ENCODE results near the gene BACH2.
"Not testable (repeated sequence)": the region's sequence is repeated elsewhere in the genome, so short reads cannot be mapped to it uniquely, and the experiment has no call there.

BACH2 gene

GRCh38 chr6:90119618-90120017 lies 177.0 kb downstream of the BACH2 start:
- DNase-seq: no peak

- no peak for DNase-seq
Observed at GRCh38 chr6:90118581-90118980, 178.1 kb downstream of the BACH2 start.

GRCh38 chr6:90118069-90118468 lies 178.6 kb downstream of the BACH2 start:
- DNase-seq: no peak

GRCh38 chr6:90116126-90116525 lies 180.5 kb downstream of the BACH2 start:
- DNase-seq: not testable (repeated sequence)

GRCh38 chr6:90113389-90113788 lies 183.3 kb downstream of the BACH2 start:
- no peak for DNase-seq

- DNase-seq: no peak
Observed at GRCh38 chr6:90111387-90111786, 185.3 kb downstream of the BACH2 start.

GRCh38 chr6:90110971-90111370 lies 185.7 kb downstream of the BACH2 start:
- no peak for DNase-seq

GRCh38 chr6:90109141-90109540 lies 187.5 kb downstream of the BACH2 start:
- no peak for DNase-seq

- no peak for DNase-seq
Observed at GRCh38 chr6:90107771-90108282, 188.8 kb downstream of the BACH2 start.

- no peak for DNase-seq
Observed at GRCh38 chr6:90107371-90107770, 189.3 kb downstream of the BACH2 start.

- DNase-seq: no peak
Observed at GRCh38 chr6:90106449-90106848, 190.2 kb downstream of the BACH2 start.

- no peak for DNase-seq
Observed at GRCh38 chr6:90105506-90106170, 191.0 kb downstream of the BACH2 start.

- DNase-seq: peak; percentile 24
Observed at GRCh38 chr6:90103056-90103800, 193.4 kb downstream of the BACH2 start.

- no peak for DNase-seq
Observed at GRCh38 chr6:90101403-90101802, 195.2 kb downstream of the BACH2 start.

GRCh38 chr6:90100059-90100665 lies 196.5 kb downstream of the BACH2 start:
- no peak for DNase-seq

- DNase-seq: no peak
Observed at GRCh38 chr6:90098627-90099026, 198.0 kb downstream of the BACH2 start.

GRCh38 chr6:90098001-90098531 lies 198.6 kb downstream of the BACH2 start:
- DNase-seq: no peak

- DNase-seq: no peak
Observed at GRCh38 chr6:90097356-90097755, 199.3 kb downstream of the BACH2 start.

- DNase-seq: no peak
Observed at GRCh38 chr6:90096818-90097217, 199.8 kb downstream of the BACH2 start.

- no peak for DNase-seq
Observed at GRCh38 chr6:90095788-90096187, 200.9 kb downstream of the BACH2 start.

GRCh38 chr6:90095145-90095544 lies 201.5 kb downstream of the BACH2 start:
- no peak for DNase-seq

GRCh38 chr6:90093558-90094073 lies 203.0 kb downstream of the BACH2 start:
- DNase-seq: no peak

GRCh38 chr6:90090866-90091265 lies 205.8 kb downstream of the BACH2 start:
- DNase-seq: no peak
